K562 (cell line): ENCODE measurements around the gene RAB31. TPM values are rescaled to one million over a fixed set of nuclear protein-coding genes. Genes with fewer than 3 reads are reported as not detected.
A peak's percentile ranks its signal among the peaks of the same experiment; 100 is the strongest.

ENCODE experiments used
- BRD4 ChIP-seq: fragments of 200-600 bp; sonication (generic); IDR thresholded peaks from 2 replicates; pipeline ENCODE4 v1.6.1; 2017; ENCODE audit warnings: inconsistent platforms
- CEBPB ChIP-seq: fragments of 450-650 bp; IDR thresholded peaks from 2 replicates; pipeline ENCODE4 v1.6.1; 2016; ENCODE audit warnings: missing genetic modification characterization, missing compliant biosample characterization
- CTBP1 ChIP-seq: fragments of 450-650 bp; IDR thresholded peaks from 2 replicates; pipeline ENCODE4 v1.6.1; 2016; ENCODE audit warnings: borderline replicate concordance
- FOXP1 ChIP-seq: sonication (generic); formaldehyde crosslinking; IDR thresholded peaks from 2 replicates; pipeline ENCODE4 v1.8.0; 2022; ENCODE audit warnings: mild to moderate bottlenecking, missing genetic modification reagents
- HDAC8 ChIP-seq: fragments of 450-650 bp; IDR thresholded peaks from 2 replicates; pipeline ENCODE4 v1.6.1; 2016; ENCODE audit warnings: mild to moderate bottlenecking, missing genetic modification characterization, moderate library complexity, missing compliant biosample characterization
- HNRNPLL ChIP-seq: fragments of 200-400 bp; formaldehyde crosslinking; IDR thresholded peaks from 2 replicates; pipeline ENCODE4 v1.6.1; 2017; ENCODE audit warnings: low read length, low read depth, mild to moderate bottlenecking; ENCODE audit not compliant: poor library complexity, severe bottlenecking
- KAT7 ChIP-seq: sonication (generic); formaldehyde crosslinking; IDR thresholded peaks from 2 replicates; pipeline ENCODE4 v1.8.0; 2022; ENCODE audit warnings: missing genetic modification reagents, mild to moderate bottlenecking, borderline replicate concordance
- MBD2 ChIP-seq: sonication (generic); IDR thresholded peaks from 2 replicates; pipeline ENCODE4 v1.6.1; 2016; ENCODE audit warnings: low read depth, borderline replicate concordance
- PHF20 ChIP-seq: fragments of 450-650 bp; IDR thresholded peaks from 2 replicates; pipeline ENCODE4 v1.6.1; 2018; ENCODE audit not compliant: partially characterized antibody
- PHF21A ChIP-seq: fragments of 450-650 bp; IDR thresholded peaks from 2 replicates; pipeline ENCODE4 v1.6.1; 2017; ENCODE audit warnings: low read depth, borderline replicate concordance
- RBM17 ChIP-seq: fragments of 200-400 bp; formaldehyde crosslinking; IDR thresholded peaks from 2 replicates; pipeline ENCODE4 v1.6.1; 2017; ENCODE audit warnings: low read depth, mild to moderate bottlenecking, low read length, borderline replicate concordance
- SMC3 ChIP-seq: conservative IDR thresholded peaks from 2 replicates; pipeline ENCODE4 v1.6.1; 2011; ENCODE audit warnings: low read depth, low read length, improper control_type of control experiment; ENCODE audit not compliant: insufficient read depth
- SRSF9 ChIP-seq: fragments of 200-400 bp; formaldehyde crosslinking; IDR thresholded peaks from 2 replicates; pipeline ENCODE4 v1.6.1; 2017; ENCODE audit warnings: low read depth, low read length, borderline replicate concordance
- TAF15 ChIP-seq: fragments of 200-400 bp; formaldehyde crosslinking; IDR thresholded peaks from 2 replicates; pipeline ENCODE4 v1.6.1; 2017; ENCODE audit warnings: mild to moderate bottlenecking, low read depth, low read length, moderate library complexity
- TAF7 ChIP-seq: fragments of 450-650 bp; IDR thresholded peaks from 2 replicates; pipeline ENCODE4 v1.6.1; 2016; ENCODE audit warnings: missing genetic modification characterization, missing compliant biosample characterization
- TEAD4 ChIP-seq, 2 experiments: sonication (generic) in 1 of 2; formaldehyde crosslinking in 1 of 2; IDR thresholded peaks; 2 replicates each; pipeline versions ENCODE4 v1.6.1 to v1.8.0; 2012 to 2022; ENCODE audit warnings: borderline replicate concordance in 1 of 2, inconsistent platforms in 1 of 2, low read length in 1 of 2, mild to moderate bottlenecking in 1 of 2, missing genetic modification reagents in 1 of 2
- ZFPM2 ChIP-seq: fragments of 250-450 bp; sonication (Bioruptor Pico); IDR thresholded peaks from 2 replicates; pipeline ENCODE4 v1.5.1; 2022; ENCODE audit warnings: mild to moderate bottlenecking
- ZNF282 ChIP-seq: sonication (generic); formaldehyde crosslinking; IDR thresholded peaks from 2 replicates; pipeline ENCODE4 v1.8.1; 2023; ENCODE audit warnings: missing genetic modification reagents
- ZNF384 ChIP-seq: IDR thresholded peaks from 2 replicates; pipeline ENCODE4 v1.6.1; 2012; ENCODE audit warnings: low read depth, low read length, improper control_type of control experiment
- ZNF57 ChIP-seq: fragments of 450-650 bp; formaldehyde crosslinking; IDR thresholded peaks from 2 replicates; pipeline ENCODE4 v1.4.0; 2020; ENCODE audit warnings: mild to moderate bottlenecking, moderate library complexity
- ZNF609 ChIP-seq: sonication (generic); formaldehyde crosslinking; IDR thresholded peaks from 2 replicates; pipeline ENCODE4 v1.8.1; 2023; ENCODE audit warnings: missing genetic modification reagents, mild to moderate bottlenecking, borderline replicate concordance
- ZNF699 ChIP-seq: fragments of 250-450 bp; sonication (Bioruptor Pico); IDR thresholded peaks from 2 replicates; pipeline ENCODE4 v1.8.0; 2021; ENCODE audit warnings: mild to moderate bottlenecking, moderate library complexity; ENCODE audit not compliant: insufficient replicate concordance
- polyA plus RNA-seq, 8 experiments: library from polyadenylated mRNA; depleted of rRNA in 4 of 8; stranded (reverse) in 5 of 8; unstranded in 3 of 8; fragments of >200 nt; fragmentation: Nextera tagmentation in 2 of 8; fragmentation: Illumina TruSeq in 1 of 8; extraction: Ambion mirVana in 2 of 8; extraction: Trizol in 1 of 8; gene quantifications; 2 replicates each; pipeline versions ENCODE4 v1.2.1 to v1.2.3, GENCODE V29; 2011 to 2014; ENCODE audit warnings: inconsistent platforms in 1 of 8, missing spikeins in 1 of 8
- total RNA-seq, 7 experiments: library from RNA; depleted of rRNA in 6 of 7; stranded (reverse); fragments of >200 nt in 6 of 7; fragmentation: Illumina TruSeq in 2 of 7; extraction: Trizol in 2 of 7; gene quantifications; 2 replicates each; pipeline versions ENCODE4 v1.2.1 to v1.2.3, GENCODE V29; 2011 to 2021; ENCODE audit warnings: low replicate concordance in 1 of 7
- TF ChIP-seq, protein P1 (sequence below): sonication (generic); formaldehyde crosslinking; IDR thresholded peaks from 2 replicates; pipeline ENCODE4 v1.9.0; 2022; ENCODE audit warnings: mild to moderate bottlenecking, missing genetic modification reagents
- TF ChIP-seq, protein P2 (sequence below): sonication (generic); formaldehyde crosslinking; IDR thresholded peaks from 2 replicates; pipeline ENCODE4 v1.4.0; 2020; ENCODE audit warnings: mild to moderate bottlenecking, missing genetic modification reagents

RAB31 gene
- total and polyA plus RNA-seq, 9 of the 15 experiments (the other 6 are each of a cell fraction or from before 2014, with no cell fraction given) = 20.7 to 70.4 (median 41.3) TPM

DNA sequence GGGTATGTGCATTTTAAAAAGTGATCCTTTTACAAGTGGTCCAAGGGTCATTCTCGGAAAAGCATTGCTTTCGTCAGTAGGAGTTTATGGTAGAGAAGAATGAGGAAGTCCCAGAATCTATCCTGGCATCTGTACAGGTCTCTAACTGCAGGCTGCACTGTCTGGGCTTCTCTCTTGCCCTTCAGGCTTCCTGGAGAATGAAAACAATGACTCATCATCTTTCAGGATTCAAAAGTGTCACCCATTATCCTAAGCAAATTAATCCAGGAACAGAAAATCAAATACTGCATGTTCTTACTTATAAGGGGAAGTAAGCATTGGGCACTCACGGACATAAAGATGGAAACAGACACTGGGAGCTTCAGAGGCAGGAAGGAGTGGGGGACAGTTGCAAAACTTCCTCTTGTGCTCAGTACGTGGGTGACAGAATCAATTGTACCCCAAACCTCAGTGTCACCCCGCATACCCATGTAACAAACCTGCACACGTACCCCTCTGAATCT lies 117.5 kb downstream of the RAB31 start (continued):
- TF ChIP-seq SMC3 (no peak), HNRNPLL (no peak), PHF20 (no peak), ZNF384 (no peak), FOXP1 (CRISPR knock-in tag) (no peak), BRD4 (no peak), SRSF9 (no peak), KAT7 (CRISPR knock-in tag) (no peak), CEBPB (tag) (peak; percentile 79), ZNF699 (CRISPR knock-in tag) (no peak), PHF21A (no peak), HDAC8 (tag) (no peak), ZFPM2 (CRISPR knock-in tag) (no peak), MBD2 (no peak), ZNF282 (CRISPR knock-in tag) (no peak), ZNF609 (no peak), ZNF57 (CRISPR knock-in tag) (no peak), TAF15 (no peak), TEAD4 (IDR thresholded peaks at IDR 0.05; ENCODE audit: low read length) (peak; percentile 91), TEAD4 (CRISPR knock-in tag; IDR thresholded peaks at IDR 0.05; ENCODE audit: borderline replicate concordance) (no peak), CTBP1 (peak; percentile 97), RBM17 (no peak), TAF7 (tag) (no peak)
- TF ChIP-seq, protein P1, sequence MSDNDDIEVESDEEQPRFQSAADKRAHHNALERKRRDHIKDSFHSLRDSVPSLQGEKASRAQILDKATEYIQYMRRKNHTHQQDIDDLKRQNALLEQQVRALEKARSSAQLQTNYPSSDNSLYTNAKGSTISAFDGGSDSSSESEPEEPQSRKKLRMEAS (CRISPR knock-in tag) = no peak
- TF ChIP-seq, protein P2, sequence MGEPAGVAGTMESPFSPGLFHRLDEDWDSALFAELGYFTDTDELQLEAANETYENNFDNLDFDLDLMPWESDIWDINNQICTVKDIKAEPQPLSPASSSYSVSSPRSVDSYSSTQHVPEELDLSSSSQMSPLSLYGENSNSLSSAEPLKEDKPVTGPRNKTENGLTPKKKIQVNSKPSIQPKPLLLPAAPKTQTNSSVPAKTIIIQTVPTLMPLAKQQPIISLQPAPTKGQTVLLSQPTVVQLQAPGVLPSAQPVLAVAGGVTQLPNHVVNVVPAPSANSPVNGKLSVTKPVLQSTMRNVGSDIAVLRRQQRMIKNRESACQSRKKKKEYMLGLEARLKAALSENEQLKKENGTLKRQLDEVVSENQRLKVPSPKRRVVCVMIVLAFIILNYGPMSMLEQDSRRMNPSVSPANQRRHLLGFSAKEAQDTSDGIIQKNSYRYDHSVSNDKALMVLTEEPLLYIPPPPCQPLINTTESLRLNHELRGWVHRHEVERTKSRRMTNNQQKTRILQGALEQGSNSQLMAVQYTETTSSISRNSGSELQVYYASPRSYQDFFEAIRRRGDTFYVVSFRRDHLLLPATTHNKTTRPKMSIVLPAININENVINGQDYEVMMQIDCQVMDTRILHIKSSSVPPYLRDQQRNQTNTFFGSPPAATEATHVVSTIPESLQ = no peak
